Tracheal epithelial cell (primary cell): ENCODE measurements around the gene ATP23. TPM values are rescaled to one million over a fixed set of nuclear protein-coding genes. Genes with fewer than 3 reads are reported as not detected.

Experiments used
- total RNA-seq: library from RNA; depleted of rRNA; stranded (reverse); fragments of >200 nt; gene quantifications from 2 replicates; pipeline ENCODE4 v1.2.1, GENCODE V29; 2014

Gene ATP23, protein sequence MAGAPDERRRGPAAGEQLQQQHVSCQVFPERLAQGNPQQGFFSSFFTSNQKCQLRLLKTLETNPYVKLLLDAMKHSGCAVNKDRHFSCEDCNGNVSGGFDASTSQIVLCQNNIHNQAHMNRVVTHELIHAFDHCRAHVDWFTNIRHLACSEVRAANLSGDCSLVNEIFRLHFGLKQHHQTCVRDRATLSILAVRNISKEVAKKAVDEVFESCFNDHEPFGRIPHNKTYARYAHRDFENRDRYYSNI
- 10.9 and 15.7 TPM in 2 replicates for total RNA-seq

DNA sequence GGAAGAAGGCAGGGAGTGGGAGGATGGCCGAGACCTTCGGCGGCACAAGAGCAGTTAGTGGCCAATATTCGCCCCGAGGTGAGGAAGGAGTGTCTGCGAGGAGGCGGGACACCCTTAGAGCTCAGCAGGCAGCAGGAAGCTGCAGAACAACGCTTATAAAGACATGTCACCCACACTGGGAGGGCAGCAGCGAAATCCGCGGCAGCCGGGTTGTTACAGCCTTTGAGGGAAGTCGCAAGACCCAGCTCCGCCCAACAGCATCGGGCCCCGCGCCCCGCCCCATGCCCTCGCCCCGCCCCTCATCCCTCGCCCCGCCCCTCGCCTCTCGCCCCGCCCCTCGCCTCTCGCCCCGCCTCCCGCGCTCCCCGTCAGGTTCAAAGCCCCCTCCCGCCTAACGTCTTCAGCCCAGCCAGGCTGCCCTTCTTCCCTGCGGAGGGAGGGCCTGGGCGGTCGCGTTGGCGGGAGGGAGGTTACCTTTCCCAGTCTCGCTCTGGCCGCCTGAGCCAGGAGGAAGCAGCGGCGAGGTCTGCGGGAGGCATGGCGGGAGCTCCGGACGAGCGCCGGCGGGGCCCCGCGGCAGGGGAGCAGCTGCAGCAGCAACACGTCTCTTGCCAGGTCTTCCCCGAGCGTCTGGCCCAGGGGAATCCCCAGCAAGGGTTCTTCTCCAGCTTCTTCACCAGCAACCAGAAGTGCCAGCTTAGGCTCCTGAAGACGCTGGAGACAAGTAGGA is at the start of gene ATP23:
Gene ATP23, plus strand, starts transcription at position 403 of the 730 bp plus-strand sequence. Its CDS starts 135 bp downstream, at position 538.

Other genes starting within 250 kb of the ATP23 start
- gene OS9, start 247.4 kb upstream of the ATP23 start, total RNA-seq: 126 and 136 TPM in 2 replicates
- under 0.01 and 0.21 TPM in 2 replicates for gene AGAP2, start 202.8 kb upstream of the ATP23 start, total RNA-seq
- 82.2 and 98.0 TPM in 2 replicates for gene TSPAN31, start 196.5 kb upstream of the ATP23 start, total RNA-seq
- gene CDK4, start 189.3 kb upstream of the ATP23 start, total RNA-seq: 128 and 199 TPM in 2 replicates
- gene MARCHF9, start 186.5 kb upstream of the ATP23 start, total RNA-seq: 7.7 and 11.1 TPM in 2 replicates
- 3.2 and 6.5 TPM in 2 replicates for gene CYP27B1, start 174.5 kb upstream of the ATP23 start, total RNA-seq
- gene METTL1, start 169.5 kb upstream of the ATP23 start, total RNA-seq: 5.5 and 13.3 TPM in 2 replicates
- 3.6 and 10.4 TPM in 2 replicates for gene EEF1AKMT3, start 169.0 kb upstream of the ATP23 start, total RNA-seq
- 15.3 and 23.6 TPM in 2 replicates for gene TSFM, start 158.8 kb upstream of the ATP23 start, total RNA-seq
- gene AVIL, start 122.8 kb upstream of the ATP23 start, total RNA-seq: 0.43 and 1.7 TPM in 2 replicates
- 18.3 and 35.0 TPM in 2 replicates for gene CTDSP2, start 94.8 kb upstream of the ATP23 start, total RNA-seq